Vagina (tissue), 2 donors: ENCODE measurements around the gene PXYLP1. TPM values are rescaled to one million over a fixed set of nuclear protein-coding genes. Genes with fewer than 3 reads are reported as not detected.

Experiments
- DNase-seq, 2 donors: peaks; one replicate each; pipeline ENCODE4 v3.0.0-alpha.2; 2017; ENCODE audit errors: extremely low spot score in 2 of 2
- H3K27ac ChIP-seq: fragments of 200-600 bp; sonication (generic); one replicate; pipeline ENCODE4 v1.5.1; 2019
- H3K27me3 ChIP-seq: fragments of 200-600 bp; sonication (generic); one replicate; pipeline ENCODE4 v1.5.1; 2019
- H3K36me3 ChIP-seq, 2 donors: fragments of 200-600 bp; sonication (generic); one replicate each; pipeline ENCODE4 v1.5.1; 2017 to 2019
- H3K4me1 ChIP-seq: fragments of 200-600 bp; sonication (generic); one replicate; pipeline ENCODE4 v1.5.1; 2019
- H3K4me3 ChIP-seq, 2 donors: fragments of 200-600 bp; sonication (generic); 1 replicate in 1 of 2; 2 replicates in 1 of 2; pipeline ENCODE4 v1.5.1; 2016 to 2019
- H3K9me3 ChIP-seq: fragments of 200-600 bp; sonication (generic); one replicate; pipeline ENCODE4 v1.5.1; 2019
- POLR2A ChIP-seq, 2 donors: fragments of 450-650 bp; IDR thresholded peaks; one replicate each; pipeline ENCODE4 v1.6.1; 2017; ENCODE audit warnings: antibody characterized with exemption in 2 of 2, mild to moderate bottlenecking in 2 of 2, moderate library complexity in 2 of 2
- POLR2AphosphoS5 ChIP-seq, 2 donors: sonication (generic); formaldehyde crosslinking; IDR thresholded peaks; one replicate each; pipeline ENCODE4 v1.9.0; 2017; ENCODE audit warnings: antibody characterized with exemption in 2 of 2, mild to moderate bottlenecking in 2 of 2, low read depth in 1 of 2; ENCODE audit not compliant: insufficient read depth in 1 of 2
- intact Hi-C: fragments of 100-400 bp; cut with DNase I; formaldehyde crosslinking; loops from one replicate; pipeline ENCODE4 v1.15.1; 2023
- total RNA-seq: library from RNA; depleted of rRNA; stranded (reverse); fragments of >200 nt; gene quantifications from one replicate; pipeline ENCODE4 v1.2.3, GENCODE V29; 2016
- TF ChIP-seq, protein P1 (sequence below), 3 experiments: fragments of 450-650 bp in 2 of 3; fragments of 200-600 bp in 1 of 3; sonication (generic) in 1 of 3; IDR thresholded peaks; one replicate each; pipeline ENCODE4 v1.5.1; 2017 to 2019; ENCODE audit warnings: antibody characterized with exemption in 3 of 3, mild to moderate bottlenecking in 2 of 3, moderate library complexity in 2 of 3

PXYLP1 gene
- total RNA-seq, 1 donor from 2014 or later: 16.7 TPM

DNA sequence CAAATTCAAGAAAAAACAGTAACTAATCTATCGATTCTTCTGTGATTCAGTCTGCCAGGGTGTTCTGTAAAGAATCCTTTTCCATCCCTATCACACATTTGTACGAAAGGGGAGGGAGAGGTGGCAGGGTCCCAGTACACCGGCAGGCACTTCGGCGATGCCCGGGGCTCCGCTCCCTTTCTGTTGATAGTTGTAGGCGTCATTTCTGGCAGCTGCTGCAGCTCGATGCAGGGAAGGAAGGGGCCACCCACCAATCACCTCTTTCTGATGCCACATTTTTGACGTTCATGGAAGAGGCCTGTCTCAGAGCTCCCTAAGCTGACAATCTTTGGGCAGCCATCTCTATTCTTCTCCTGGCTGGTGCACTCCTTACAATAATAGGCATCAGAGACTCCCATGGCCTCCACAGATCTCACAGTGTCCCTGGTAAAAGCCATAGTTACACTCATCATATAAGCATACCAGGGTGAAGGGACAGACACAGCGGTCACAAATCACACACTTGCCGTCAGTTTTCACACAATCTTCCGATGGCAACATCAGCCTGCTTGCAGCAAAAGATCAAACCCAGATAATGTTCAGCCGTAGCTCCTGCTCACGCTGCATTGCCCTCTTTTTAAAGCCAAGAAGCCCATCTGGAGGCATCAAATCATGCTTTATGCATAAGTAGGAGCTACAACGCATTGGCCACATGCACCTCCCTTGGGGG lies 75.9 kb downstream of the PXYLP1 start:
- no peaks in the 10 kb centered on the region for H3K9me3 ChIP-seq
- no peak for DNase-seq
- no peaks in the 10 kb centered on the region for H3K27me3 ChIP-seq
- H3K4me3 ChIP-seq: no peak overlapping the region
- H3K36me3 ChIP-seq: no peaks in the 10 kb centered on the region
- TF ChIP-seq POLR2AphosphoS5 (IDR thresholded peaks at IDR 0.05; ENCODE audit: insufficient read depth in 1 of 2, low read depth in 1 of 2) (no peak), POLR2A (IDR thresholded peaks at IDR 0.05) (no peak)
- TF ChIP-seq, protein P1, sequence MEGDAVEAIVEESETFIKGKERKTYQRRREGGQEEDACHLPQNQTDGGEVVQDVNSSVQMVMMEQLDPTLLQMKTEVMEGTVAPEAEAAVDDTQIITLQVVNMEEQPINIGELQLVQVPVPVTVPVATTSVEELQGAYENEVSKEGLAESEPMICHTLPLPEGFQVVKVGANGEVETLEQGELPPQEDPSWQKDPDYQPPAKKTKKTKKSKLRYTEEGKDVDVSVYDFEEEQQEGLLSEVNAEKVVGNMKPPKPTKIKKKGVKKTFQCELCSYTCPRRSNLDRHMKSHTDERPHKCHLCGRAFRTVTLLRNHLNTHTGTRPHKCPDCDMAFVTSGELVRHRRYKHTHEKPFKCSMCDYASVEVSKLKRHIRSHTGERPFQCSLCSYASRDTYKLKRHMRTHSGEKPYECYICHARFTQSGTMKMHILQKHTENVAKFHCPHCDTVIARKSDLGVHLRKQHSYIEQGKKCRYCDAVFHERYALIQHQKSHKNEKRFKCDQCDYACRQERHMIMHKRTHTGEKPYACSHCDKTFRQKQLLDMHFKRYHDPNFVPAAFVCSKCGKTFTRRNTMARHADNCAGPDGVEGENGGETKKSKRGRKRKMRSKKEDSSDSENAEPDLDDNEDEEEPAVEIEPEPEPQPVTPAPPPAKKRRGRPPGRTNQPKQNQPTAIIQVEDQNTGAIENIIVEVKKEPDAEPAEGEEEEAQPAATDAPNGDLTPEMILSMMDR (IDR thresholded peaks at IDR 0.05): no peak
- no peak overlapping the region for H3K27ac ChIP-seq
- H3K4me1 ChIP-seq: peaks cover 11% of the 10 kb centered on the region
- intact Hi-C loops: loop anchor here (10.0 kb wide), 1 partner anchor 57 kb away; the partner anchor contains the start of gene ZBTB38

DNA sequence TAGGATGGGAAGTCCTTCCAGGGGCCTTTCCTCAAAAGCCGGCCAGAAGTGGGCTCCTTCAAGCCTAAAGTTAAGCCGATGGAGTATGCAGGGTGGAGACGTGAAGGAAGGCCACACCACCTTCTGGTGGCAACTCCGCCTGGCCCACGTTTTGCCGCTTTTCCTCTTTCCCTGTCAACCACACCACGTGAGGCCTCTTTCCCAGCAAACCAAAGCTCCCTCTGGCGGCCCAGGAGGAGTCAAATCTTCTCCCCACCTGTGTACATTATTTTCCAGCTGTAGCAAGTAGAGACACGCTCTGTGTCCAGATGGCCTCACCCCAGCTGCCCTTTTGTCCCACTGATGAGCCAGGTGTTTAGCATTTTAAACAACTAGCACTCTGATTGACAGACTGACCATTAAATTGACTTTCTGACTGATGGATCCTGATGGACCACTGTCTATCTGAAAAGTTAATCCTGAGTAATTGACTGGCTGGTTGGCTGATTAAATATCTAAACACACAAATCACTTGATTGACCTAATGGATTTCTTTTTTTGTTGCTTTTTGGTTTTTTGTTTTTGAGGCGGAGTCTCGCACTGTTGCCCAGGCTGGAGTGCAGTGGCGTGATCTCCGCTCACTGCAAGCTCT lies 77.1 kb downstream of the PXYLP1 start:
- intact Hi-C loops: loop anchor here (10.0 kb wide), 1 partner anchor 56 kb away; the partner anchor contains the start of gene ZBTB38
- DNase-seq: peak in 1 of 2 donors; percentile 95
- H3K9me3 ChIP-seq: no peaks in the 10 kb centered on the region
- TF ChIP-seq, protein P1 (IDR thresholded peaks at IDR 0.05): peak in 1 of 3 experiments; percentile 35
- peak in 1 of 2 donors; percentile 40 for TF ChIP-seq POLR2AphosphoS5 (IDR thresholded peaks at IDR 0.05; ENCODE audit: insufficient read depth in 1 of 2, low read depth in 1 of 2)
- TF ChIP-seq POLR2A (IDR thresholded peaks at IDR 0.05): no peak
- H3K4me3 ChIP-seq: no peak overlapping the region
- no peaks in the 10 kb centered on the region for H3K27me3 ChIP-seq
- H3K36me3 ChIP-seq: no peaks in the 10 kb centered on the region
- no peak overlapping the region for H3K27ac ChIP-seq
- H3K4me1 ChIP-seq: peaks cover 14% of the 10 kb centered on the region

DNA sequence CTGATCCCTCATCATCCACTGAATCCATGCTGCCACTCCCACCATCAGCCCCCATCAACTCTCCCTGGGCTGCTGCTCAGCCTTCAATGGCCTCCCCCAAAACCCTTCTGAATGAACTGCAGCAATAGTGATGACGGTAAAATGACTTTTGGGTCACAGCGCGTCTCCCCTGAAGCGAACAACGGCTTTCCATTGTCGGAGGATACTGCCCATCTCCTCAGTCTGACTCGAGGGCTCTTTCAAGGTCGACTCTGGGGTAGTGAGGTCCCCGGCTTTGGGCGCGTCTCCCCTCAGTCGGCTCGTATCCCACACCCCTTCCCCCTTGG lies 79.5 kb downstream of the PXYLP1 start:
- H3K27ac ChIP-seq: peak overlapping the region; percentile 85
- TF ChIP-seq POLR2A (IDR thresholded peaks at IDR 0.05) (no peak), POLR2AphosphoS5 (IDR thresholded peaks at IDR 0.05; ENCODE audit: insufficient read depth in 1 of 2, low read depth in 1 of 2) (no peak)
- TF ChIP-seq, protein P1 (IDR thresholded peaks at IDR 0.05): no peak
- no peaks in the 10 kb centered on the region for H3K36me3 ChIP-seq
- H3K9me3 ChIP-seq: no peaks in the 10 kb centered on the region
- H3K27me3 ChIP-seq: no peaks in the 10 kb centered on the region
- intact Hi-C loops: loop anchor here (5.0 kb wide), 1 partner anchor 146 kb away; no protein-coding TSS in a partner anchor
- no peak for DNase-seq
- peak overlapping the region; percentile 58 to 60 for H3K4me3 ChIP-seq
- H3K4me1 ChIP-seq: peaks cover 14% of the 10 kb centered on the region

DNA sequence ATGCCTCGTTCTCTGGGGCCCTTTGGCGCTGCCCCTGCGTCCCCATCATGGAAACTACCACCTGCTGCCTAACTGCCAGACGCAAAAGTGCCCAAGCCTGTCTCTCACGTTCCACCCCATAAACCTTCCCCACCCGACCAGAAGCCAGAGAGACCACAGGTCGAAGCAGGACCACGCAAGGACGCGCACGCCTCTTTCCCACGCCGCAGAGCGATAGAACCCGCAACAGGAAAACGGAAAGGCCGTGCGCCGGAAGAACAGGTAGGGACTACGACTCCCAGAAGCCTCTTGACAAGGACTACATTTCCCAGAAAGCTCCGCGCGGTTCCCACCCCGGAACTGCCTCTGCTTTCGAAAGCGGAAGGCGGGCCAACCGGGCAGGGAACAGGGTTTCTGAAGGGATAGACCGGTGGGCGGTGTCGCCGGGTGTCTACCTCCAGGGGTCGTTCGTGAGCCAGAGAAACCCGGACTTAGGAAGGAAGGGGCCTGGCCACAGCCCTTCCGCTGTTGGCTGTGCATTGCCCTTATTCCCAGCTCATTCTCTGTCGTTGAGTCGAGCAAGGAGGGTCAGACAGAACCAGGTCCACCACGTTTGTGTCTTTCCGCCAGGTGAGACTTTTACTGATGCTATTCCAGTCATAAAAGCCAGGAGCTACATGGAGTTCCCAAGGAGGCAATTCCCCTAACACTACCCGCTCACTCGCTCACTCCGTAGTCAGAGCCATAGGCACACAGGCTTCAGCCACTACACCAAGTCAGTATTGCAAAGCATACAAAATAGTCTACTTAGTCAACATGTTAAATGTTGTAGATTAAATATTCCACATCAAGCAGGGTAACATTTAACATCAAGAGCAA lies 80.1 kb downstream of the PXYLP1 start:
- Histone ChIP-seq H3K4me3 (peak overlapping the region; percentile 58 to 60), H3K4me1 (peaks cover 14% of the 10 kb centered on the region), H3K36me3 (no peaks in the 10 kb centered on the region), H3K9me3 (no peaks in the 10 kb centered on the region), H3K27me3 (no peaks in the 10 kb centered on the region), H3K27ac (peak overlapping the region; percentile 85)
- peak; percentile 90 to 98 for TF ChIP-seq POLR2AphosphoS5 (IDR thresholded peaks at IDR 0.05; ENCODE audit: insufficient read depth in 1 of 2, low read depth in 1 of 2)
- TF ChIP-seq POLR2A (IDR thresholded peaks at IDR 0.05): peak in 1 of 2 donors; percentile 27
- TF ChIP-seq, protein P1 (IDR thresholded peaks at IDR 0.05): peak; percentile 56 to 65 (median 64)
- DNase-seq: peak; percentile 98 to 99
- intact Hi-C loops: loop anchor here (5.0 kb wide), 1 partner anchor 146 kb away; no protein-coding TSS in a partner anchor
